ENCODE data around the gene ITGB6.

GRCh38 chr2:160142472-160142871 is 57.6 kb downstream of the ITGB6 start:
- no peak for TF ChIP-seq CTCF (IDR thresholded peaks at IDR 0.05)
- no peak for TF ChIP-seq POLR2AphosphoS5 (IDR thresholded peaks at IDR 0.05; ENCODE audit: insufficient read depth in 1 of 2, low read depth in 1 of 2)

Measured in vagina (tissue), 2 donors.